A549 (cell line): ENCODE data around the gene EPS8L3. TPM values are rescaled to one million over a fixed set of nuclear protein-coding genes. Genes with fewer than 3 reads are reported as not detected.
"Not testable (repeated sequence)": the region's sequence is repeated elsewhere in the genome, so short reads cannot be mapped to it uniquely, and the experiment has no call there.

Experiments used
- ATAC-seq, 2 experiments: fragments of 200-7000 bp in 1 of 2; fragments of >200 bp in 1 of 2; cut with Nextera tagmentation in 1 of 2; cut with Tn5 transposase in 1 of 2; 3 replicates each; pipeline versions ENCODE4 v1.8.0 to v1.9.1; 2018 to 2020; ENCODE audit warnings: mild to moderate bottlenecking in 1 of 2, moderate library complexity in 1 of 2
- CTCF ChIA-PET: fragments of 300-600 bp; sonication (Branson Sonifier 250); formaldehyde crosslinking; extraction: SDS; loops from one replicate; lab custom pipeline; 2021; ENCODE audit warnings: antibody characterized with exemption, inconsistent platforms; lab: Yijun Ruan, JAX
- POLR2A ChIA-PET: fragments of 350-600 bp; formaldehyde crosslinking; extraction: SDS; loops from one replicate; lab custom pipeline; 2021; ENCODE audit warnings: antibody characterized with exemption, inconsistent platforms; lab: Yijun Ruan, JAX
- DNase-seq, 2 experiments: peaks; one replicate each; pipeline versions ENCODE4 v3.0.0 to v3.0.0-alpha.2; 2011 to 2016; ENCODE audit warnings: low read depth in 1 of 2, low spot score in 1 of 2
- FAIRE-seq: peaks from 2 replicates; lab custom pipeline; 2011; peaks lifted over from hg19 to GRCh38; lab: Jason Lieb, UNC
- H3K27ac ChIP-seq, 2 experiments: fragments of >200 bp; sonication (Bioruptor Twin); formaldehyde crosslinking; 3 replicates each; pipeline ENCODE4 v1.5.1; 2016 to 2017
- H3K4me1 ChIP-seq: fragments of >200 bp; sonication (Bioruptor Twin); formaldehyde crosslinking; 3 replicates; pipeline ENCODE4 v1.6.1; 2016
- H3K4me2 ChIP-seq: fragments of >200 bp; sonication (Bioruptor Twin); formaldehyde crosslinking; 3 replicates; pipeline ENCODE4 v1.6.1; 2016
- H3K4me3 ChIP-seq: fragments of >200 bp; sonication (Bioruptor Twin); formaldehyde crosslinking; 3 replicates; pipeline ENCODE4 v1.5.1; 2016
- H3K9me3 ChIP-seq: fragments of >200 bp; sonication (Bioruptor Twin); formaldehyde crosslinking; 3 replicates; pipeline ENCODE4 v1.6.1; 2016
- BCL3 ChIP-seq: fragments of >200 bp; sonication (Bioruptor Twin); formaldehyde crosslinking; IDR thresholded peaks from 3 replicates; pipeline ENCODE4 v1.6.1; 2016
- CBX2 ChIP-seq: fragments of 200-600 bp; sonication (generic); IDR thresholded peaks from 2 replicates; pipeline ENCODE4 v1.6.1; 2016; ENCODE audit warnings: low read depth, mild to moderate bottlenecking, borderline replicate concordance
- CBX8 ChIP-seq: fragments of 200-600 bp; sonication (generic); IDR thresholded peaks from 2 replicates; pipeline ENCODE4 v1.6.1; 2016
- CEBPB ChIP-seq, 2 experiments: fragments of >200 bp in 1 of 2; sonication (Bioruptor Twin) in 1 of 2; formaldehyde crosslinking in 1 of 2; IDR thresholded peaks; 2 replicates each; pipeline ENCODE4 v1.6.1; 2012 to 2016
- EHMT2 ChIP-seq: fragments of 200-600 bp; sonication (generic); IDR thresholded peaks from 2 replicates; pipeline ENCODE4 v1.6.1; 2016; ENCODE audit warnings: antibody characterized with exemption, low read depth, mild to moderate bottlenecking, moderate library complexity
- EP300 ChIP-seq, 2 experiments: fragments of >200 bp; sonication (Bioruptor Twin); formaldehyde crosslinking; IDR thresholded peaks; 2 replicates in 1 of 2; 3 replicates in 1 of 2; pipeline ENCODE4 v1.6.1; 2016 to 2017
- FOXS1 ChIP-seq: fragments of 250-450 bp; sonication (Bioruptor Pico); IDR thresholded peaks from 2 replicates; pipeline ENCODE4 v1.5.0; 2020; ENCODE audit warnings: mild to moderate bottlenecking, moderate library complexity
- HMGXB4 ChIP-seq: fragments of 250-450 bp; sonication (Bioruptor Pico); IDR thresholded peaks from 2 replicates; pipeline ENCODE4 v1.5.0; 2021; ENCODE audit warnings: mild to moderate bottlenecking, moderate library complexity, borderline replicate concordance
- HOXA7 ChIP-seq: fragments of 250-450 bp; sonication (Bioruptor Pico); IDR thresholded peaks from 2 replicates; pipeline ENCODE4 v1.5.0; 2020; ENCODE audit warnings: mild to moderate bottlenecking, moderate library complexity
- HOXB13 ChIP-seq: fragments of 250-450 bp; sonication (Bioruptor Pico); IDR thresholded peaks from 2 replicates; pipeline ENCODE4 v1.5.0; 2020; ENCODE audit warnings: low read depth, mild to moderate bottlenecking, moderate library complexity
- MAFK ChIP-seq: fragments of 450-650 bp; IDR thresholded peaks from 2 replicates; pipeline ENCODE4 v1.6.1; 2014; ENCODE audit not compliant: partially characterized antibody
- MAX ChIP-seq: IDR thresholded peaks from 2 replicates; pipeline ENCODE4 v1.6.1; 2012
- MAZ ChIP-seq: fragments of 150-350 bp; IDR thresholded peaks from 2 replicates; pipeline ENCODE4 v1.6.1; 2014; ENCODE audit warnings: antibody characterized with exemption, low read depth, low read length, borderline replicate concordance
- NFE2L2 ChIP-seq: fragments of 150-350 bp; conservative IDR thresholded peaks from 2 replicates; pipeline ENCODE4 v1.6.1; 2014; ENCODE audit warnings: low read length
- NPAS2 ChIP-seq: fragments of 250-450 bp; sonication (Bioruptor Pico); IDR thresholded peaks from 2 replicates; pipeline ENCODE4 v1.8.0; 2022; ENCODE audit warnings: mild to moderate bottlenecking, moderate library complexity, borderline replicate concordance
- PBX3 ChIP-seq: IDR thresholded peaks from 2 replicates; pipeline ENCODE4 v1.6.1; 2012
- POLR2AphosphoS2 ChIP-seq: conservative IDR thresholded peaks from 2 replicates; pipeline ENCODE4 v1.6.1; 2012; ENCODE audit warnings: low read length, improper control_type of control experiment, inconsistent platforms
- RARB ChIP-seq: fragments of 250-450 bp; sonication (Bioruptor Pico); IDR thresholded peaks from 2 replicates; pipeline ENCODE4 v1.8.0; 2021; ENCODE audit warnings: mild to moderate bottlenecking, moderate library complexity
- RNF2 ChIP-seq: fragments of 200-600 bp; sonication (generic); IDR thresholded peaks from 2 replicates; pipeline ENCODE4 v1.6.1; 2016; ENCODE audit warnings: low read depth, mild to moderate bottlenecking, antibody characterized with exemption, moderate library complexity, borderline replicate concordance
- SMC3 ChIP-seq: fragments of >200 bp; sonication (Bioruptor Twin); formaldehyde crosslinking; IDR thresholded peaks from 3 replicates; pipeline ENCODE4 v1.6.1; 2018; ENCODE audit warnings: inconsistent platforms
- USF2 ChIP-seq: fragments of 450-650 bp; IDR thresholded peaks from 2 replicates; pipeline ENCODE4 v1.6.1; 2014; ENCODE audit warnings: antibody characterized with exemption
- ZC3H11A ChIP-seq: fragments of 450-650 bp; IDR thresholded peaks from 2 replicates; pipeline ENCODE4 v1.6.1; 2014; ENCODE audit warnings: antibody characterized with exemption, mild to moderate bottlenecking
- ZFP36 ChIP-seq: fragments of 450-650 bp; IDR thresholded peaks from 2 replicates; pipeline ENCODE4 v1.6.1; 2014; ENCODE audit warnings: borderline replicate concordance; ENCODE audit not compliant: partially characterized antibody
- ZSCAN20 ChIP-seq: fragments of 250-450 bp; sonication (Bioruptor Pico); IDR thresholded peaks from 2 replicates; pipeline ENCODE4 v1.8.0; 2022; ENCODE audit warnings: mild to moderate bottlenecking, moderate library complexity
- WGBS: methylation state at CpG from one replicate; pipeline ENCODE4 v1.1.6; 2017; ENCODE audit errors: missing lambda C conversion rate; 5-methylcytosine and 5-hydroxymethylcytosine counted together
- polyA plus RNA-seq, 4 experiments: library from polyadenylated mRNA; depleted of rRNA in 3 of 4; stranded (reverse); fragments of >200 nt; fragmentation: RNase III in 1 of 4; extraction: RNeasy Plus Mini Kit Qiagen cat#74134 plus additional on column Dnase treatment in 1 of 4; gene quantifications; 2 replicates in 3 of 4; 3 replicates in 1 of 4; pipeline ENCODE4 v1.2.3, GENCODE V29; 2011 to 2017

Gene EPS8L3
- polyA plus RNA-seq, 2 of the 4 experiments (the other 2 are of a cell fraction), result 3.3 to 5.1 TPM

- FAIRE-seq, H3K27ac ChIP-seq, POLR2A ChIA-PET, ATAC-seq, H3K9me3 ChIP-seq, H3K4me2 ChIP-seq, DNase-seq, H3K4me3 ChIP-seq, H3K4me1 ChIP-seq: not testable (repeated sequence)
- WGBS, result 80% methylated on average over 5 of the region's 5 CpGs
- CTCF ChIA-PET, result interaction anchor here (1.8 kb wide), 1 partner anchor 17 kb away, joined by 4 read pairs; no protein-coding TSS in a partner anchor
These were observed 7.4 kb downstream of the EPS8L3 start for GRCh38 chr1:109756325-109756724.

- CTCF ChIA-PET, result interaction anchor here (0.7 to 1.5 kb wide), 4 partner anchors 13 to 115 kb away, joined by 3 to 7 read pairs (median 4); partner anchors contain the start of gene GSTM3
- no peak overlapping the region for H3K27ac ChIP-seq
- FAIRE-seq, result no peak
These were observed 9.0 kb downstream of the EPS8L3 start for GRCh38 chr1:109754738-109755137.

GRCh38 chr1:109751531-109752260 lies 12.0 kb downstream of the EPS8L3 start:
- ChIA-PET CTCF (interaction anchor here (1.3 kb wide), 1 partner anchor 13 kb away, joined by 6 read pairs; the partner anchor contains the start of gene EPS8L3), POLR2A (interaction anchor here (0.5 kb wide), 1 partner anchor 268 kb away, joined by 5 read pairs; no protein-coding TSS in a partner anchor)
- TF ChIP-seq ZC3H11A (no peak), FOXS1 (CRISPR knock-in tag) (no peak), MAFK (no peak), MAX (no peak), BCL3 (no peak), ZFP36 (no peak), CEBPB (IDR thresholded peaks at IDR 0.05) (no peak), NFE2L2 (no peak), EHMT2 (no peak), USF2 (no peak), HOXA7 (CRISPR knock-in tag) (no peak), EP300 (IDR thresholded peaks at IDR 0.05) (no peak), SMC3 (no peak), PBX3 (no peak), HOXB13 (no peak), MAZ (no peak), POLR2AphosphoS2 (no peak)
- FAIRE-seq, result no peak
- 60% methylated on average over 11 of the region's 12 CpGs for WGBS
- H3K9me3 ChIP-seq, result no peaks in the 10 kb centered on the region
- no peak for ATAC-seq
- DNase-seq, result no peak
- no peak overlapping the region for H3K4me2 ChIP-seq
- no peak overlapping the region for H3K4me3 ChIP-seq
- no peak overlapping the region for H3K27ac ChIP-seq
- H3K4me1 ChIP-seq, result no peaks in the 10 kb centered on the region

More at GRCh38 chr1:109754738-109755137, 9.0 kb downstream of the EPS8L3 start:
- POLR2A ChIA-PET, result no interaction called here
- DNase-seq, result no peak
- H3K9me3 ChIP-seq, result no peaks in the 10 kb centered on the region
- no peak for TF ChIP-seq MAFK
- TF ChIP-seq BCL3, result no peak
- TF ChIP-seq ZSCAN20 (CRISPR knock-in tag), result no peak
- no peak for TF ChIP-seq HMGXB4 (CRISPR knock-in tag)
- no peak for TF ChIP-seq NFE2L2
- no peak for TF ChIP-seq NPAS2 (CRISPR knock-in tag)
- TF ChIP-seq EP300 (IDR thresholded peaks at IDR 0.05), result no peak
- TF ChIP-seq RNF2, result no peak
- TF ChIP-seq FOXS1 (CRISPR knock-in tag), result no peak
- TF ChIP-seq RARB (CRISPR knock-in tag), result no peak
- no peak for TF ChIP-seq CBX2
- TF ChIP-seq CBX8, result no peak
- no peak for TF ChIP-seq POLR2AphosphoS2
- TF ChIP-seq, all 56 proteins: peak for 0
- 80% methylated on average over 2 of the region's 2 CpGs for whole genome bisulfite sequencing
- ATAC-seq, result no peak
- Histone ChIP-seq H3K4me1 (no peaks in the 10 kb centered on the region), H3K4me2 (no peak overlapping the region), H3K4me3 (no peak overlapping the region)
